Breast epithelium (tissue), 4 donors: ENCODE results near the gene SLAMF8. TPM values are rescaled to one million over a fixed set of nuclear protein-coding genes. Genes with fewer than 3 reads are reported as not detected.
A peak's percentile ranks its signal among the peaks of the same experiment; 100 is the strongest.

Source experiments
- DNase-seq, 2 donors: peaks; one replicate each; pipeline ENCODE4 v3.0.0-alpha.2; 2019; ENCODE audit warnings: low spot score in 2 of 2
- H3K27ac ChIP-seq, 2 donors: fragments of 200-600 bp; sonication (generic) in 1 of 2; one replicate each; pipeline ENCODE4 v1.5.1; 2016 to 2019; ENCODE audit warnings: mild to moderate bottlenecking in 1 of 2
- H3K27me3 ChIP-seq, 2 donors: fragments of 200-600 bp; sonication (generic) in 1 of 2; one replicate each; pipeline versions ENCODE4 v1.5.1 to v1.6.0; 2017 to 2019; ENCODE audit warnings: control low read depth in 1 of 2, mild to moderate bottlenecking in 1 of 2
- H3K36me3 ChIP-seq: fragments of 200-600 bp; one replicate; pipeline ENCODE4 v1.5.1; 2019
- H3K4me1 ChIP-seq, 2 donors: fragments of 200-600 bp; sonication (generic); one replicate each; pipeline ENCODE4 v1.5.1; 2016 to 2019; ENCODE audit warnings: control low read depth in 1 of 2
- H3K4me3 ChIP-seq, 3 donors: fragments of 200-600 bp; sonication (generic); 1 replicate in 2 of 3; 2 replicates in 1 of 3; pipeline ENCODE4 v1.5.1; 2016 to 2019; ENCODE audit warnings: mild to moderate bottlenecking in 3 of 3, moderate library complexity in 2 of 3
- H3K9me3 ChIP-seq, 2 donors: fragments of 200-600 bp; sonication (generic) in 1 of 2; one replicate each; pipeline ENCODE4 v1.5.1; 2016 to 2019; ENCODE audit warnings: control low read depth in 1 of 2
- CTCF ChIP-seq, 3 donors: fragments of 450-650 bp; IDR thresholded peaks; one replicate each; pipeline ENCODE4 v1.5.1; 2016 to 2017; ENCODE audit warnings: antibody characterized with exemption in 3 of 3, mild to moderate bottlenecking in 3 of 3, moderate library complexity in 3 of 3
- POLR2A ChIP-seq: fragments of 450-650 bp; IDR thresholded peaks from one replicate; pipeline ENCODE4 v1.6.1; 2016; ENCODE audit warnings: antibody characterized with exemption, mild to moderate bottlenecking, moderate library complexity
- POLR2AphosphoS5 ChIP-seq, 3 donors: sonication (generic); formaldehyde crosslinking; IDR thresholded peaks; one replicate each; pipeline ENCODE4 v1.6.1; 2017; ENCODE audit warnings: antibody characterized with exemption in 3 of 3
- intact Hi-C: fragments of 100-400 bp; cut with DNase I; formaldehyde crosslinking; loops from one replicate; pipeline ENCODE4 v1.15.1; 2023; ENCODE audit warnings: low total_unique reads
- total RNA-seq, 3 donors: library from RNA; depleted of rRNA; stranded (reverse); fragments of >200 nt; gene quantifications; one replicate each; pipeline ENCODE4 v1.1.0, GENCODE V29; 2016

SLAMF8 gene
- total RNA-seq, 3 donors from 2014 or later: 2.3 to 15.4 (median 12.3) TPM

- H3K27me3 ChIP-seq: no peaks in the 10 kb centered on the region
- H3K27ac ChIP-seq: no peak overlapping the region
- no peaks in the 10 kb centered on the region for H3K9me3 ChIP-seq
- TF ChIP-seq CTCF (IDR thresholded peaks at IDR 0.05) (no peak), POLR2A (no peak), POLR2AphosphoS5 (IDR thresholded peaks at IDR 0.05) (no peak)
- no peaks in the 10 kb centered on the region for H3K36me3 ChIP-seq
- H3K4me1 ChIP-seq: no peaks in the 10 kb centered on the region
- DNase-seq: no peak
- intact Hi-C loops: no loop called here
- H3K4me3 ChIP-seq: no peak overlapping the region
These were observed 35.6 kb upstream of the SLAMF8 start for GRCh38 chr1:159791031-159791430.

GRCh38 chr1:159791461-159791860 is 35.2 kb upstream of the SLAMF8 start:
- no peaks in the 10 kb centered on the region for H3K9me3 ChIP-seq
- H3K27me3 ChIP-seq: no peaks in the 10 kb centered on the region
- TF ChIP-seq POLR2A (no peak), POLR2AphosphoS5 (IDR thresholded peaks at IDR 0.05) (no peak), CTCF (IDR thresholded peaks at IDR 0.05) (no peak)
- intact Hi-C loops: no loop called here
- H3K4me3 ChIP-seq: no peak overlapping the region
- H3K36me3 ChIP-seq: no peaks in the 10 kb centered on the region
- H3K27ac ChIP-seq: no peak overlapping the region
- no peaks in the 10 kb centered on the region for H3K4me1 ChIP-seq
- no peak for DNase-seq

- no peaks in the 10 kb centered on the region for H3K9me3 ChIP-seq
- H3K27me3 ChIP-seq: no peaks in the 10 kb centered on the region
- no peak for DNase-seq
- intact Hi-C loops: no loop called here
- H3K4me1 ChIP-seq: no peaks in the 10 kb centered on the region
- no peak overlapping the region for H3K27ac ChIP-seq
- H3K4me3 ChIP-seq: no peak overlapping the region
- no peaks in the 10 kb centered on the region for H3K36me3 ChIP-seq
- TF ChIP-seq POLR2AphosphoS5 (IDR thresholded peaks at IDR 0.05) (no peak), POLR2A (no peak), CTCF (IDR thresholded peaks at IDR 0.05) (no peak)
These were observed 31.1 kb upstream of the SLAMF8 start for GRCh38 chr1:159795534-159795933.

DNA sequence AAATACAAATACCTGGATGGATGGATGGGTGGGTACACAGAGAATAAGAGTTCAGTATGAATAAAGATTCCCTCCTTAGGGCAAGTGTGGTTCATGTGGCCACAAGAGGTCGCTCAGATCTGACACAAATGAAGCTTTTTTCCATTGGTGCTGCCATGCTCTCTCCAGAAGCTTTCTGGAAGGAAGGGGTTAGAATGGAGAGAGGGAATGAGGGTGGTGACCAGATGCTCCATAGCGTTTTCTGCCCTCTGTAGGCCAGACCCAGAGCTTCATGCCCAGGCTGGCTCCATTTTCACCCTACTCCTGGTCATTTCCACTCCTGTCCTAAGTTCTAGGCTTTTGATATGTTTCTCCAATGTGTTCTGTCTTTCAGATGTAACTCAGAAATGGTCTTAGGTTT is 27.8 kb upstream of the SLAMF8 start:
- no peak overlapping the region for H3K27ac ChIP-seq
- TF ChIP-seq CTCF (IDR thresholded peaks at IDR 0.05) (peak in 2 of 3 donors; percentile 69 to 78), POLR2A (no peak), POLR2AphosphoS5 (IDR thresholded peaks at IDR 0.05) (peak in 1 of 3 donors; percentile 19)
- H3K9me3 ChIP-seq: no peaks in the 10 kb centered on the region
- intact Hi-C loops: no loop called here
- H3K4me1 ChIP-seq: no peaks in the 10 kb centered on the region
- H3K4me3 ChIP-seq: no peak overlapping the region
- no peaks in the 10 kb centered on the region for H3K27me3 ChIP-seq
- H3K36me3 ChIP-seq: no peaks in the 10 kb centered on the region
- peak in 1 of 2 donors; percentile 22 for DNase-seq

- no peak for DNase-seq
- intact Hi-C loops: no loop called here
- Histone ChIP-seq H3K9me3 (no peaks in the 10 kb centered on the region), H3K36me3 (no peaks in the 10 kb centered on the region), H3K27ac (no peak overlapping the region), H3K4me1 (no peaks in the 10 kb centered on the region), H3K4me3 (no peak overlapping the region), H3K27me3 (no peaks in the 10 kb centered on the region)
- TF ChIP-seq POLR2AphosphoS5 (IDR thresholded peaks at IDR 0.05) (no peak), POLR2A (no peak), CTCF (IDR thresholded peaks at IDR 0.05) (no peak)
These were observed 27.2 kb upstream of the SLAMF8 start for GRCh38 chr1:159799446-159799985.
